Testis (tissue), 2 donors: ENCODE measurements around the gene PRSS38.

Experiments used
- CTCF ChIP-seq, 3 experiments: fragments of 450-650 bp in 2 of 3; fragments of 200-600 bp in 1 of 3; sonication (generic) in 1 of 3; IDR thresholded peaks; one replicate each; pipeline ENCODE4 v1.5.1; 2016 to 2019; ENCODE audit warnings: antibody characterized with exemption in 3 of 3, mild to moderate bottlenecking in 2 of 3, moderate library complexity in 1 of 3
- POLR2A ChIP-seq: fragments of 450-650 bp; IDR thresholded peaks from one replicate; pipeline ENCODE4 v1.6.1; 2017; ENCODE audit warnings: antibody characterized with exemption, mild to moderate bottlenecking, moderate library complexity

DNA sequence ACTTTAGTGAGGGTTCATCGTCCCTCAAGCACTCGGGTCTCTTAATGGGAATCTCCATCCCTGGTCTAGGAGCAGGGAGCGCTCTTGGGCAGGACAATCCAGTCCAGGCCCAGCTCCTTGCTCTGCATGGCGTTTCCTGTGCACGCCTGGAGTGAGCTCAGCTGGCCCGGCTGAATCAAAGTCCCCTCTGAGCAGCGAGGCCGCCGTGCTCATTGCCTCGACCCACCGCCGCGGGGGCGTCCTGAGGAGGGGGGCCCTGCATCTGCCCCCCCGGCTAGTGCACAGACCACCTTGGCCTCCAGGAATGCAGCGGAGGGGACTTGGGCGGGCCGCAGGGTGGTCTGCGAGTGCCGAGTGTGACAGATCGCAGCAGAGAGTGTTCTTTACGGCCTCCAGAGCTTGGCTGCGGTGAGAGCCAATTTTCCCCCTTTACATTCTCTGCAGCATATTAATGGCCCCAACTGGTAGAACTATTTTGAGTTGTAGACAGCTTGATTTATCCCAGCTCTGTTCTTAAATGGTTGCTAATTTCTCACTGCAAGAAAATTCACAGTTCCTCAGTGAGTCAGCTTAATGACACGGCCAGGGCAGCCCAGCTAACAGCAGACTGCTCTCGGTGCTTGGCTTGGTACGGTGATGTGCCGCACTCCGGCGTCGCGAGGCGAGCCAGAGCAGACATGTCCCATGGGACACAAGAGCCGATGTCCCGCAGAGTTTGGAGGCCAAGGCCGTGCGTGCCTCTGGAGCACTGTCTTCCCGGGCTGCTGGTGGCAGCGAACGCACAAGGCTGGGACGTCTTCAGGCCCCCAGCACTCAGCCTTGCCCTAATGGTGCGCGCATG is 40.4 kb upstream of the PRSS38 start:
- no peak for TF ChIP-seq POLR2A
- no peak for TF ChIP-seq CTCF (IDR thresholded peaks at IDR 0.05)
